Naive thymus-derived CD4-positive, alpha-beta T cell (primary cell): Measurements from ENCODE around the gene GRM4. TPM values are rescaled to one million over a fixed set of nuclear protein-coding genes. Genes with fewer than 3 reads are reported as not detected.

ENCODE experiments used
- microRNA-seq: library from miRNA; unstranded; fragments of <30 nt; microRNA quantifications from one replicate; pipeline ENCODE4 v1.2.0, GENCODE V29; 2022; ENCODE audit warnings: borderline microRNAs expressed
- polyA plus RNA-seq, 2 donors: library from polyadenylated mRNA; unstranded; fragments of 300-500 nt; fragmentation: Illumina TruSeq; gene quantifications; one replicate each; pipeline ENCODE4 v1.2.3, GENCODE V29; 2021
- total RNA-seq, 6 experiments: library from RNA in 5 of 6; stranded (reverse) in 5 of 6; gene quantifications; 1 replicate in 5 of 6; 2 replicates in 1 of 6; pipeline ENCODE4 v1.2.3 and lab custom pipeline; 2021 to 2026

GRM4 gene
- total and polyA plus RNA-seq, 7 experiments from 2014 or later = not detected

Small RNAs within 50 kb of the gene (microRNA-seq; reads per million reads assigned to microRNA genes)
- 1.6 reads per million for gene MIR1275

Other genes starting within 250 kb of the GRM4 start
- gene HMGA1, start 90.8 kb upstream of the GRM4 start, total RNA-seq = 100 to 1,000 TPM in 2 of 5 experiments, 10 to 100 TPM in 3; 90.0 to 180 (median 95.3) TPM
- gene HMGA1, start 90.8 kb upstream of the GRM4 start, polyA plus RNA-seq = 10 to 100 TPM; 35.7 to 41.0 TPM
- gene SMIM29, start 102.9 kb upstream of the GRM4 start, total RNA-seq = 10 to 100 TPM; 13.9 to 24.2 (median 22.5) TPM
- 10 to 100 TPM; 32.3 to 45.5 TPM for gene SMIM29, start 102.9 kb upstream of the GRM4 start, polyA plus RNA-seq
- gene NUDT3, start 246.6 kb upstream of the GRM4 start, total RNA-seq = 10 to 100 TPM; 16.2 to 29.7 (median 25.4) TPM
- 10 to 100 TPM; 10.4 to 11.5 TPM for gene NUDT3, start 246.6 kb upstream of the GRM4 start, polyA plus RNA-seq